Stimulated activated naive CD4-positive, alpha-beta T cell (primary cell): ENCODE data around the gene GPR173.

Experiments
- DNase-seq, 6 experiments: peaks; one replicate each; lab custom pipeline; 2025; lab: John Stamatoyannopoulos, UW

GPR173 gene, protein sequence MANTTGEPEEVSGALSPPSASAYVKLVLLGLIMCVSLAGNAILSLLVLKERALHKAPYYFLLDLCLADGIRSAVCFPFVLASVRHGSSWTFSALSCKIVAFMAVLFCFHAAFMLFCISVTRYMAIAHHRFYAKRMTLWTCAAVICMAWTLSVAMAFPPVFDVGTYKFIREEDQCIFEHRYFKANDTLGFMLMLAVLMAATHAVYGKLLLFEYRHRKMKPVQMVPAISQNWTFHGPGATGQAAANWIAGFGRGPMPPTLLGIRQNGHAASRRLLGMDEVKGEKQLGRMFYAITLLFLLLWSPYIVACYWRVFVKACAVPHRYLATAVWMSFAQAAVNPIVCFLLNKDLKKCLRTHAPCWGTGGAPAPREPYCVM

DNA sequence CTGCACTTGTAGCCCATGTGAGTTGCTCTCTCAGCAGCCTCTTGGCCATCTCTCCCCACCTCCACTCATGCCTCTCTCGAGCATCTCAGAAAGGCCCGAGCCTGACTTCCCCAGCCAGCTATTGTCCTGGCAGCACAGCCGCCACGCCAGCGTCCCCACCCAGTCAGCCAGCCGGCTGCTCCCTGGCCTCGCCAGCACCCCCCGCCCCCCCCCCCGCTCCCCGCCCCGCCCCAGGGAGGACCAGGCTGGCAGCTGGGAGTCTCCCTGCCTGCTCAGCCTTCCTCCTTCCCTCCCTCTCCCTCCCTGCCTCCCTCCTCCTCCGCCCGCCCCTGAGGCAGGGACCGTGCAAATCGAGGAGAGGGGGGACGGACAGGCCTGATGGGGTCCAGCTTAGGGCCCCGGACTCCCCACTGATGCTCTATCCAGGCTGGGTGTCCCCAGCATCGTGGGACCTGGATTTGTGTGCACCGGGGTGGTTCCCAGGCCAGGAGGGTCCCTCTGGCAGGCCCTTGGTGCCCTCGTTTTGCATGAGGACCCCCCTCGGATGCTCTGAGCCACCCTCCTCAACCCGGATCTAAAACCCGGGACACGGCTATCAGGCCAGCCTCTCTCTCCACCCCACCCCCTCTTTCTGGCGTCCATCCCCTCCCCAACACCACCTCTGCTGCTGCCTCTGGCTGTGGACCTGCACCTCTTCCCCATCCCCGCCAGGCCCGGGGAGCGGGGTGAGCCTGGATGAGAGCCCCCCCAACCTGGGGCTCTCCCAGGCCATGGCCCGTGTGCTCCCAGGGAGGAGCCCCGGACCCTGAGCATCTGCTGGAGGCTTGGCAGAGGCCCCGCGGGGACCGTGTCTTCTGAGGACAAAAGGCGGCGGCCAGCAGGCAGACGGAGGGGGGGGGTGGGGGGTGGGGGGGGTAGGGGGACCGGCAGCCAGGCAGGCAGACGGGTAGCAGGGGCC lies at the start of gene GPR173:
GPR173 (plus strand) TSS at position 621 of the 958 bp plus-strand sequence. CDS start 27,833 bp downstream, outside the sequence.
- no peak for DNase-seq

DNA sequence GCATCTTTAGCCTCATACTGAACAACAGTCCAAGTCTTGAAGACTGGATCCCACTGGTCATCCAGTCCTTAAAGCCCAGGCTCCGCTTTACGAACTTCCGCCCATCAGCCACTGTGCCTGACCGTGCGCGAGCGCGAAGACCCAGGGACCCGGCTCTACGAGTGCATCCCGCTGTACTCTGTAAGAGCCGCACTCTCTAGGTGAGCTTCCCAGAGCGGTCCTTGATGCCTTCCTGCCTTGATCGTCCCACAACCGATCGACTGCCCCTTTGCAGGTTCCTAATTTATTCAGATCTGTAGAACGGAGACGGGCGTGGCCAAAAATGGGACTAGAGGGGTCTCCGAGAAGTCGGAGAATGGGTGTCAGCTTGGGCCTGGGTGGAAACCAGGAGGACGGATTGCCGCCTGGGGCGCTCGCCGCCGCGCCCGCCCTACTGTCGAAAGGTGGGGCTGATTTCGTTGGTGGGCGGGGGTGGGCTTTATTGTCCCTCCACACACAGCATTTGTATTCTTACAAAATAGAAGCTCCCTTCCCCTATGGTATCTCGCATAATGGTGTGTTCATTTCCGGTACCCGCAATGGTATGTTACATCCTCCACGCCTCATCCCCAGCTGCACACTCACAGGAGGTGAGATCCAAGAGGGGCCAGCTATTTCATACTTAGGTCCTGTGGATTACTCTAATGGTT lies 48.0 kb upstream of the GPR173 start:
- DNase-seq = no peak

DNA sequence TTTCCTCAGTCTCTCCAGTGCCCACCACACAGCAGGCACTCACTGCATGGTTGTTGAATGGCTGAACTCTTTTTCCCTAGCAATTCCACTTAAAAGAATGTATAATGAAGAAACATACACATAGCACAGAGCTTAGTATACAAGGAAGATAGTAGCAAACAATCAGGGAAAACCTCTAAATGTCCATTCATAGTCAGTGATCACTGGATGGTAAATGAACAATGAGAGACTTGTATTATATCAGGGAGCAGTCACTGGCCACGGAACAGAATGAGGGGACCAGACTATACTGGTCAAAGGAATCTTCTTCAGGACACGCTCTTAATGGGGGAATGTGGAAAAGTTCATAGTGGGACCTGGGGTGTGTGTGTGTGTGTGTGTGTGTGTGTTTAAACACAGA lies 46.6 kb upstream of the GPR173 start:
- DNase-seq = no peak

DNA sequence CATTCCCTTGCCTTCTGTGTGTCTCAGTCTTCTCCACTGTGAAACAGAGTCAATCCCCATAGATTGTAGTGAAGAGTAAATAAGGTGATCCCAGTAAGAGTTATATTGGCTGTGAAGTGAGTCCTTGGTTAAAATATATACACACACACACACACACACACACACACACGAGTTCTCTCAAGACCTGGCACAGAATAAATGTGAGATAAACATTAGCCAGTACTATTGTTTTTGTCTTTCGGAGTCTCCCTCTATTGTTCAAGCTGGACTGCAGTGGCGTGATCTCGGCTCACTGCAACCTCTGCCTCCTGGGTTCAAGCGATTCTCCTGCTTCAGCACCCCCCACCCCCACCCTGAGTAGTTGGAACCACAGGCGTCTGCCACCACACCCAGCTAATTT lies 45.5 kb upstream of the GPR173 start:
- DNase-seq = no peak

DNA sequence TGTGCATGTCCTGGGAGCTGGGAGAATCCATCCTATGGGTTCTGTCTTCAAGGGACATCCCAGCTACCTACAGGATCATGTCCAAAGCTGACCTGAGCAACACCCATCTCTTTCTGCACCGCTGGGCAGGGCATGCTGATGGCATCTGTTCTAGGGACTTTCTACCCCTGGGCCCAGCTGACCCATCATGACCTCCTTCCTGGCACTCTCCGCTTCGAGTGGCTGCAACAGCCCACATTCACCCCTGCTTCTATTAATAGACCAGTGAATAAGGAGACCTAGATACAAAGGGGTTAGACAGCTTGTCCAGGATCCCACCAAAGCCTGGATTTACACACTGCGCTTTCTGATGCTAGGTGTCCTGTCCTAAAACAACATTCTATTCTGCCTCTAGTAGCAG lies 44.6 kb upstream of the GPR173 start:
- DNase-seq = no peak

DNA sequence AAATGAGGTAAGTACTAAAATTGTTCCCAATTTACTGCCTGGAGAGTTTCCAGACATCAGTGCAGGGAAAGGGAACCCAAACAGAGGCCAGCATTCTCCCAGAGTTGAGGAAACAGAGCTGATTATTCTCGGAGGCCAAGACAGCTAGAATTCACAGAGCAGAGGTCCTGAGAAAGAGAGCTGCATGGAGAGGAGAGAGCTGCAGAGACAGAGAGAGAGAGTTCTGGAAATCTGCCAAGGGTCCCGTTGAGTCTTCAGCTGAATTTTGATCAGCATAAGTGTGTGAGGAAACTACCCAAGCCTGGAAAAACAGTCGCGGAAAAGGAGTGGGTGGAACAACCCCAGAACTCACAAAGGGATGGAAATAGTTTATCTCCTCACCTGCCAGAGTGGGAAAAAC lies 43.8 kb upstream of the GPR173 start:
- no peak for DNase-seq

DNA sequence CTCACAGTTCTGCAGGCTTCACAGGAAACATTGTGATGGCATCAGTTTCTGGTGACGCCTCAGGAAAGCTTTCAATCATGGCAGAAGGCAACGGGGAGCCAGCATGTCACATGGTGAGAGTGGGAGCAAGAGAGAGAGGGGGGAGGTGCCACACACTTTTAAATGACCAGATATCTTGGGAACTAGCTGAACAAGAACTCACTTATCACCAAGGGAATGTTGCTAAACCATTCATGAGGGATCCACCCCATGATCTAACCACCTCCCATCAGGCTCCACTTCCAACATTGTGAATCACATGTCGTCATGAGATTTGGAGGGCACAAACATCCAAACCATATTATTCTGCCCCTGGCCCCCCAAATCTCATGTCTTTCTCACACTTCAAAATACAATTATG lies 43.3 kb upstream of the GPR173 start:
- no peak for DNase-seq

DNA sequence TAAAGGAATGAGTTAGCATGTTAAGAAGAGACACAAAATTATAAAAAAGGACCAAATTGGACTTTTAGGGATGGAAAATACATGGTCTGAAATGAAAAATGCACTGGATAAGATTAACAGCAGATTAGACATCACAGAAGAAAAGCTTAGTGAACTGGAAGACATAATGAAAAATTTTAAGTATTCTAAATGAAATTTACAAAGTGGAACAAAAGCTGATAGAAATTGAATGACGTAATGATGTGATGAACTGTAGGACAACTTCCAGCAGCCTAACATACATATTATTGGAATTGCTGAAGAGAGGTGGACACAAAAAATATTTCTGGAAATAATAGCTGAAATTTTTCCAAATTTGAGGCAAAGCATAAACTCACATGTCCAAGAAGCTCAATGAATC lies 39.6 kb upstream of the GPR173 start:
- DNase-seq = no peak

DNA sequence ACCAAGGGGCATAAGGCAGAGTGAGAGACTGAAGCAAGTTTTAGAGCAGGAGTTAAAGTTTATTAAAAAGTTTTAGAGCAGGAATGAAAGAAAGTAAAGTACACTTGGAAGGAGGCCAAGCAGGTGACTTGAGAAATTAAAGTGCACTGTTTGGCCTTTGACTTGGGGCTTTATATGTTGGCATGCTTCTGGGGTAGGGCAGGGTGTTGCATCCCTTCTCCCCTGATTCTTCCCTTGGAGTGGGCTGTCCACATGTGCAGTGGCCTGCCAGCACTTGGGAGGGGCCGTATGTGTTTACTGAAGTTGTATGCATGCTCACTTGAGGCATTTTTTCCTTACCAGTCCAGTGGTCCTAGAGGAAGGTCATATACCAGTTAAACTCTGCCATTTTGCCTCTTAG lies 35.3 kb upstream of the GPR173 start:
- DNase-seq = no peak

DNA sequence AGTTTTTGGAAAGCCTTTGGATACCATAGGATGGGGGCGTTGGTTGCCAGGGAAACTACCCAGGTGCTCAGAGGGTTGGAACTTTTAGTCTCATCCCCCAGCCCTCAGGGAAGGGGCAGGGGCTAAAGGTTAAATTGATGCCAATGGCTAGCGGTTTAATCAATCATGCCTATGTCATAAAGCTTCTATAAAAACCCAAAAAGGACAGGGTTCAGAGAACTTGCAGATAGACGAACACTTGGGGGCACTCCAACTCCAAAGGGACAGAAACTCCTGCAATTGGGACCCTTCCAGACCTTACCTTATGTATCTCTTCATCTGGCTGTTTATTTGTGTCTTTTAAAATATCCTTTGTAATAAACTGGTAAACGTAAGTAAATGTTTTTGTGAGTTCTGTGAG lies 30.0 kb upstream of the GPR173 start:
- no peak for DNase-seq

DNA sequence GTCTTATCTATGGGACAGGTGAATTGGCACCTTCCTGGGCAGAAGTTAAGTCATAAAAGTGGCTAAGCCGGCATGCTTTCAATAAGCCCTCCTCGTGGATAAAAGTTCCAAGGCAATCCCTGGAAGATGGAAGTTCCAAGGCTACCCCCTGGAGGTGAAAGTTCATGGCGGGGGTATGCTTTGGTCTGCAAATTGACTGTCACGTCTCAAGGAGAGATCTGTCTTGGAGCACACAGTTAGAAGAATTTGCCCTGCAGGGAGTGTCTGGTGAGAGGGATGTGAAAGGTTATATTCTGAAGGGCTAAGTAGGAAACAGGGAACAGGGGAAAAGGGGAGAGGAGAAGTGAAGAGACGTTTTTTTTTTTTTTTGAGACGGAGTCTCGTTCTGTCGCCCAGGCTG lies 26.2 kb upstream of the GPR173 start:
- DNase-seq = no peak

DNA sequence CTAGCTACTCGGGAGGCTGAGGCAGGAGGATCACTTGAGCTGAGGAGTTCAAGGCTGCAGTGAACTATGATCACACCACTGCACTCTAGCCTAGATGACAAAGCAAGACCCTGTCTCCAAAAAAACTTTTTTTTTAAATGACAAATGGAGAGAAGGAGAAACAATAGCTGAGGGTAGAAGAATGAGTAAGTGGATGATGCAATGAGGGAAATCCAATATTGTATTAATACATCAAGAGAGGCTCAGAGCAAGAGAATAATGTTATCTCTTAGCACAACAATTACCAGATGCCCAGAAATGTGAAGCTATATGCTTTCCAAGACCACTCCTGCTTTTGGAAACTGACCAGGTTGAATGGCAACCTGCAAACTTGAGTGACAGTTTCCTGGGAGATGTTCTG lies 19.9 kb upstream of the GPR173 start:
- no peak for DNase-seq

DNA sequence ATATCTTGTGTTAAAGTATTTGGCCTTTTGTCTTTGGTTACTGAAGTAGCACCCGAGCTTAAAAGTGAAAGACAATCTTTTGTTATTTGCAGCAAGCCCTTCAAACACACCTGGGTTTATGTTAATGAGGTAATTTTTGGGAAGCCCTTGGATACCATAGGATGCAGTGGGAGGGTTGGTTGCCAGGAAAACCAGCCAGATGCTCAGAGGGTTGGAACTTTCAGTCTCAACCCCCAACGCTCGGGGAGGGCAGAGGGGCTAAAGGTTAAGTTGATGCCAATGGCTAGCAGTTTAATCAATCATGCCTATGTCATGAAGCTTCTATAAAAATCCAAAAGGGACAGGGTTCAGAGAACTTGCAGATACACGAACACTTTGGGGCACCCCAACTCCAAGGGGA lies 17.2 kb upstream of the GPR173 start:
- DNase-seq = no peak

DNA sequence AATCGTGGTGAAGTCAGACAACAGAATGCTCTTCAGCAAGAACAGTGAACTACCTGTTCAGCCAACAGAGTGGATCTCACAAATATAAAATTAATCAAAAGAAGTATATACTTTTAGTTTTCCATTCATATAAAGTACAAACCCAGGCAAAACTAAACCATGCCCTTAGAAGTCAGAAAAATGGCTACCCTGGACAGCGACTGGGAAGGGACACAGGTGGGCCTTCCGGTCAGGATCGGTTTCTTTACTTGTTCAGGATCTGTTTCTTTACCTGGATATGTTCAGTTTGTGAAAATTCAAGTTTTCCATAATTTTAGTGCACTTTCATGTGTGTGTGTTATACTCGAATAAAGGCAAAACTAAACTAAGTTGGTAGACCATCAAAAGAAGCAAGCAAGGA lies 12.4 kb upstream of the GPR173 start:
- DNase-seq = no peak

DNA sequence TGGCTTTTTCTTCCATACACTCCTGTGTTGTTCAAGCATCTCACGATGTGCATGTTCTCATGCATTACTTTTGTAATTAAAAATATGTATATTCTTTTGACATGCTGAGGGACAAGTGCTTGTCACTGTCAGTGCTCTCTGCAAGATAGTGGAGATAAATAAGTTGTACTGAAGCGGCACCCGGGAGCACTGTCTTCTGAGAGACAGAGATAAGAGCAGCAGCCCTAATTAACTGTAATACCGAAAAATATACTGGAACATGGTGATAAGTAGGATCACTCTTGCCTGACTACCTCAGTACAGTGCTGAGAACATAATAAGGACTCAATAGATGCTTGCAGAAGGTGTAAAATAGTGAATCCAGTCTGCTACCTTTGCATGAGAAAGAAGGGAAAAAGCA lies 9.4 kb upstream of the GPR173 start:
- DNase-seq = no peak

DNA sequence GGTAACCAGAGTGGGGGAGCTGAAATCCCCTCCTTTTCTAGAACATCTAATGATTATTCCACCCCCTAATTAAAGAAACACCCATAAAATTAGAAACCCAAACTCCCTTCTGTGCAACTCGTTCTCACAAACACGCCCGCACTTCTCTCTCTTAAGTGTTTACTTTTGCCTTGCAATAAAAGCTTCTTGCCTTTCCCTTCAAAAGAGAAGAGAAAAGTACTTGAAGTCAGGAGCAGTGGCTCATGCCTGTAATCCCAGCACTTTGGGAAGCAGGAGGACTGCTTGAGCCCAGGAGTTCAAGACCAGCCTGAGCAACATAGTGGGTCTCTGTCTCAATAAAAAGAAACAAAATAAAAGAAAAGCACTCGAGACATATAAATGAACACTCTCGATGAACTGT lies 3.6 kb upstream of the GPR173 start:
- DNase-seq = no peak

DNA sequence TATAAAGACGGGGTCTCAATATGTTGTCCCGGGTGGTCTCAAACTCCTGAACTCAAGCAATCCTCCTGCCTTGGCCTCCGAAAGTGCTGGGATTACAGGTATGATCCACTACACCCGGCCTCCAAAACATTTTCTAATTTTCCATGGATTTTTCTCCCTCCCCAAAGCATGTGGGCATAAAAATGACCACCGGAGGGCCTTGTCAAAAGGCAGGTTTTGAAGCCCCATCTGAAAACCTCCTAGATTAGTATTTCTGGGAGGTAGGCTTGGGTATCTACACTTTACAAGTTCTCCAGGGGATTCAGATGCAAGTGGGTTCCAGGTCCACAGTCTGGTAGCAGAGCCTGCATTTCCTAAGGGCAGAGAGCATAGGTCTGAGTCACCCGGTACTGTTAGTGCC lies 1.4 kb upstream of the GPR173 start:
- DNase-seq = no peak

DNA sequence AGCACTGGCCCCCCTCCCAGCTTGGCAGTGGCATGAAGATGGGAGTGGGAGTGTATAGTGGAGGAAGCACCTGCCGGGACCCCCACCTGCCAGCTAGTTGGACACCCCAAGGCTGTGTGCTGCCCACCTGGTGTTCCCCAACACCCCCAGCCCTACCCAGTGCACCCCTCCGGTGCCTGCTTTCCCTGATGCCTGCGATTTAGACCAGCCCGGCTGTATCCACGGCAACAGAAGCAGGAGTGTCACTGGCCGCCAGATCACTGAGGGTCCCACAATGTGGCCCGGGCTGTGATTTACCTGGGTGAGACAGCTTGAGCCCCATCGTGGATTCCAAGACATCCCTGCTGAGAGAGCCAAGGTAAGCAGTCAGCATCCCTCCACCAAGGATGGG lies 533 bp downstream of the GPR173 start:
- DNase-seq = no peak

DNA sequence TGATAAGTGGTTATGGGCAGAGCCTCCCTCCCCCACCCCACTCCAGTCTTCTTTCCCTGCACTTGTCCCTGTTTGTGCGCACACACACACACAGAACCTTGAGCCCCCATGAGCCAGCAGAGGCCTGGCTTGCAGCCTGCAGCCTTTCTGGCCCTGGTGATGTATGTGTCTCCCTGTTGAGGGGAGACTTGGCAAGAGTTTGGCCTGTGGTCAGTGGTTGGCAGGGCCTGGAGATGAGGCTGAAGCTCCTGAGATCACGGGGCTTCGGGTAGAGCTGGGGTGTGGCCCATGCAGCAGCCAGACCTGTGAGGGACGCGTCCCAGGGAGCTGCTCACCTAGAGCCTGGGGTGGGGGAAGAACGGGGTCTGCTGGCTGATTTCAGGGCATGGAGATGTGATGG lies 2.3 kb downstream of the GPR173 start:
- no peak for DNase-seq

DNA sequence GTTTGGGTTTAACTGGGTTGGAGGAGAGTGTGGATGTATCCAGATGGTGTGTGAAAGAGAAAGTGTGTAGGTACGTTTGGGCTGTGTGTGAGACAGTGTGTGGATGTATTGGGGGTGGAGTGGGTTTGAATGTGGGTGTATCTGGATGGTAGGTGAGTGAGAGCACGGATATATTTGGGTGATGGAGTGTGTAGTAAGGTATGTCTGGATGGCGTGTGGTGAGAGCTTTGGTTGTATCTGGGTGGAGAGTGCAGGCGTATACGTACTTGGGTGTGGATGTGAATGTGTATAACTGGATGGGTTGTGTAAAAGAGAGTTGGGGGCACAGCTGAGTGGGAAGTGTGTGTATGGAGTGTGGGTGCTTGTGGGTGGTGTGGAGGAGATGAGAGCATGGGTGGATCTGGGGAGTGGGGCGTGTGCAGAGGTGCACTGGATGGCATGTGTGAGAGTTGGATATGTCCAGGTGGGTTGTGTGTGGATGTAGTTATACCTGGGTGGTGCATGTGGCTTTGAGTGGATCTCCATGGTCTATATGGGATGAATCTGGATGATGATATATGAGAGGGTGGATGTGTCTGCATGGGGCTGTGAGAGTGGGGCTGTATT lies 6.8 kb downstream of the GPR173 start:
- no peak for DNase-seq

DNA sequence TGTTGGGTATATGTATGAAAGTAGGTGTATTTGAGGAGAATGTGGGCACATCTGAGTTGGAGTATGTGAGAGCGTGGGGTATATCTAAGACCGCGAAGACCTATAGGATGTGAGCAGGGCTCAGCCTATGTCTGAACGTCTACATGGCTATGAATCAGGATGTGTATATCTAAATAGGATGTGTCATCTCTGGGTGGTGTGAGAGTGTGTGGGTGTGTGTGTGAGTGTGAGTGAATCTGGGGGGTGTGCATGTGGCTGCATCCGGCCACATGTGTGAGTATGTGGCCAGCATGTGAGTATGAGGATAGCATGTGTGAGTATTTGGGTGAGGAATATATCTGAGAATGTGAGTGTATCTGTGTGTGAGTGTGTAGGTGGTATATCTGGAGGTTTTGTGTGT lies 7.7 kb downstream of the GPR173 start:
- no peak for DNase-seq

DNA sequence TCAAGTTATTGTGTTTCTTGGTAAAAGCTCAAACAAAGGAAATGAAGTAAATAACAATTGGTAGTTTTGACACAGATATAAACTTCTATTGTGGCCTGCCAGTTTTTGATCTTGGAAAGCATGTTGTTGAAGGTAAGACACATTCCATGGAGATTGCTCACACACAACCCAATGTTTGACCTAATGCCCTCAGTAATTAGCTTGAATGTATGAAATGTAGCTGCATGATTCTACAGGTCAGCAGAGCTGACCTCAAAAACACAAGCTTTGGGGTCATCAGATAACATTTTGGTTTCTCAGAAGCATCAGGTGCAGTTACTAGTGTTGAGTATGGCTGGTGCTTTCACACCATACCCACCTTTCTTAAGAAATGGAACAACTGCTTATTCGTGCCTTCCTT lies 16.5 kb downstream of the GPR173 start:
- no peak for DNase-seq
